T1000 (cell line): ENCODE measurements around the gene SUPT3H.

Experiments
- DNase-seq: peaks from one replicate; lab custom pipeline; 2025; ENCODE audit warnings: mixed read lengths; lab: John Stamatoyannopoulos, UW

SUPT3H gene

DNA sequence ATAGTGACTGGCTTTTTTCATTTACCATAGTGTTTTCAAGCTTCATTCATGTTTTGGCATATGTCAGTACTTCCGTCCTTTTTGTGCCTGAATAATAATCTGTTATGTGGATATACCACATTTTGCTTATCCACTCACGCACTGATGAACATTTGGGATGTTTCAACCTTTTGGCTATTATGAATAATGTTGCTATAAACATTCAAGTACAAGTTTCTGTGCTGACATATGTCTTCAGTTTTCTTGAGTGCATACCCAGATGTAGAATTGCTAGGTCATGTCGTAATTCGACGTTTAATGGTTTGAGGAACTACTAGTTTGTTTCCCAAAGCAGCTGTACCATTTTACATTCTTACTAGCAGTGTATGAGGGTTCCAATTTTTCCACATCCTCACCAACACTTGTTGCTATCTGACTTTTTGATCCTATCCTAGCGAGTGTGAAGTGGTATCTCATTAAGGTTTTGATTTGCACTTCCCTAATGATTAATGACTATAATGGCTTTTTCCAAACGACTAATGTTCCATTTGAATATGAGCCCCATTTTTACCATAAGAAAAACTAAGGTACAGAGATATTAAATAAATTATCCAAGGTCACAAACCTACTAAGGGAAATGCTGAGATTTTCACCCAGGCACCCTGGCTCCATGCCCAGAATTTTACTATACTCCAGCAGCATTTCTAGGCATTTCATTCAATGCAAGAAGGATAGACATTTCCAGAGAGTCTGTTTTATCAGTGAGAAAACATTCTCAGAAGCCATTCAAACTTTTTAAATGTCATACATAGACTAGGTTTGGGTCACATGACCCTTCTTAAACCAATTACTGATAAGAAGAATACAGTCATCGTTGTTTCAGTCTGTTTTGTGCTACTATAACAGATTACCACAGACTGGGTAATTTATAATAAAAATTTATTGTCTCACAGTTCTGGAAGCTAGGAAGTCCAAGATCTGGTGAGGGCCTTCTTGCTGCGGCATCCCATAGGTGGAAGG lies 120.7 kb downstream of the SUPT3H start:
- DNase-seq, result no peak

DNA sequence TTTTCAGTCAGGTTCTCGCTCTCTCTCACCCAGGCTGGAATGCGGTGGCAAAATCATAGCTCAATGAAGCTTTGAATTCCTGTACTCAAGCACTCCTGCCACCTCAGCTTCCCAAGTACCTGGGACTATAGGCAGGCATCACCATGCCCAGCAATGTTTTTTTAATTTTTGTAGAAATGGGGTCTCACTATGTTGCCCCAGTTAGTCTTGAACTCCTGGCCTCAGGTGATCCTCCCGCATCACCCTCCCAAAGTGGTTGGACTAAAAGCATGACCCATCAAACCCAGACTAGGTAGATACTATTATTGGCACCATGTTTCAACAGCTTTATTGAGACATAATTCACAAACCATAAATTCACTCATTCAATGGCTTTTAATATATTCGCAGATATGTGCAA lies 122.3 kb downstream of the SUPT3H start:
- no peak for DNase-seq

DNA sequence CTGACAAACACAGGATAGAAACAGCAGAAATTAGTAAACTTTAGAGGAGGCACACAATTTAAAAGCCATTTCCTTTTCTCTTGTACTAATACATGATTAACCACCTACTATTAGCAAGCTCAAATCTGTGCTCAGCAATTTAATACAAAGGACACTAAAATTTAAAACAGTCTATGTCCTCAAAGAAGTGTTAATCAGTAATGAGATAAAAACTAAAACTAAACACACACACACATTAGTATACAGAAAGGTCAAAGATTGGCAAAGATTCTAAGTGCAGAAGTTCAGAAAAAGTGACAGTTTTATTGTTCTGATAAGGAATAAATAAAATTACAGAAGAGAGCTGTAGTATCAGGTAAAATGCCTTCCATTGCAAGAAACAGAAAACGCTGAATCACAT lies 123.5 kb downstream of the SUPT3H start:
- no peak for DNase-seq

DNA sequence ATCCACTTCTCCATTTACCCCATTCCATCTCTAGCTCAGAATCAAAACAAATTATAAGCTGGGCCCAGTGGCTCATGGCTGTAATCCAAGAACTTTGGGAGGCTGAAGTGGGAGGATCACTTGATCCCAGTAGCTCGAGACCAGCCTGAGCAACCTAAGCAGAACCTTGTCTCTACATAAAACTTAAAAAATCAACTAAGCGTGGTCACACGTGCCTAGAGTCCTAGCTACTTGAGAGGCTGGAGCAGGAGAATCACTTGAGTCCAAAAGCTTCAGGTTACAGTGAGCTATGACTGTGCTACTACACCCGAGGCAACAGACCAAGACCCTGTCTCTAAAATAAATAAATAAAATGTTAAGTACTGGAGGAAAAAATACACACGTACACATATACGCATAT lies 124.3 kb downstream of the SUPT3H start:
- DNase-seq, result no peak

DNA sequence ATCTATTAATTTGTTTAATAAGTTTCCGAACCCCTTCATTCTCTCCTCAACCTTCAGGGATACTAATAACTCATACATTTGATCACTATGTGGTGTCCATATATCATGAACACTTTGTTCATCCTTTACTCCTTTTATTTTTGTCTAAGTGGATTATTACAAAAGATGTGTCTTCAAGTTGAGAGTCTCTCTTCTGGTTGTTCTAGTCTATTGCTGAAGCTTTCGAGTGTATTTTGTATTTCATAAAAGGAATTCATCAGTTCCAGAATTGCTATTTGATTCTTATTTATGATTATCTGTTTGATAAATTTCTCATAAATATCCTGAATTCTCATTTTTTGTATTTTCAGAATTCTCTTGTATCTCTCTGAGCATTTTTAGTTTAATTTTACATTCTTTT lies 146.1 kb downstream of the SUPT3H start:
- DNase-seq, result no peak

DNA sequence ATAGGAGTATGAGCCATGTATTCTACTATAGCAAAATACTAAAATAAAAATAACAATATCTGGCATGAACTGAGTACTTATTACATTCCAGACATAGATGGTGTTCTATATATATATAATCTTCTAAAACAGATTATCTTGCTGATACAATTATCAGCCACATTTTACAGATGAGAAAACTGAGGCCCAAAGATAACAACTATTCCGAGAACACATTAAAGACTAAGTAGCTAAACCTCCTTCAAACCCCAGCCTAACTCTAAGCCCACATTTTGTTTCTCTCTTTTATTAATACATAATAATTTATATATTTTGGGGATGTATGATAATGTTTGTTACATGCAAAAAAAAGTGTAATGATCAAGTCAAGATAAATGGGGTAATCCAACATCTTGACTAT lies 148.3 kb downstream of the SUPT3H start:
- DNase-seq, result no peak

DNA sequence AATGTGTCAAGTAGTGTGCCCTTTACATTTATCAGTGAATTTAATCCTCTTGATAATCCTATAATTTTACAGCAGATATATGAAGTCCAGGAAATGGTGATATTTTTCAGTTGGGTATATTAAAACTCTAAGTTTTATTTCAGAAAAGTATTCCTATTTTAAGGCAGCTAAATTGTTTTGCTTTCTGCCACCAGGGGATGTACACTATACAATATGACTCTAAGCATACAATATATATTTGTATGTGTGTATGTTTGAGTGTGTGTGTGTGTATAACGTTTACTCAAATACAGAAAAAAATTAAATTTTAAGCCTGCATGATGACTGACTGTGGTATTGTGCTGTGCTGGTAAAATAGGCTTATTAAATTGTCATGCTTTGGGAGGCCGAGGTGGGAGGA lies 151.7 kb downstream of the SUPT3H start:
- DNase-seq, result no peak

DNA sequence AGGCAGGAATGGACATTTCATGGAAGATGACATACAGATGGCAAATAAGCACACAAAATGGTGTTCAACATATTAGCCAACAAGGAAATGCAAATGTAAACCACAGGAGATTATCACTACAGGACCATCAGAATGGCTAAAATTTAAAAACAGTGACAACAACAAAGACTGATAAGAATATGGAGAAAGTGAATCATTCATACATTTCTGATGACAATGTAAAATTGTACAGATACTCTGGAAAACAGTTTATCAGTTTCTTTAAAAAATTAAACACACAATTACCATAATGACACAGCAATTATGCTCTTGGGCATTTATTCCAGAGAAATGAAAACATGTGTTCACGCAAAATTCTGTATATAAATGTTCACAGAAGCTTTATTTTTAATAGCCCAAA lies 155.4 kb downstream of the SUPT3H start:
- no peak for DNase-seq

DNA sequence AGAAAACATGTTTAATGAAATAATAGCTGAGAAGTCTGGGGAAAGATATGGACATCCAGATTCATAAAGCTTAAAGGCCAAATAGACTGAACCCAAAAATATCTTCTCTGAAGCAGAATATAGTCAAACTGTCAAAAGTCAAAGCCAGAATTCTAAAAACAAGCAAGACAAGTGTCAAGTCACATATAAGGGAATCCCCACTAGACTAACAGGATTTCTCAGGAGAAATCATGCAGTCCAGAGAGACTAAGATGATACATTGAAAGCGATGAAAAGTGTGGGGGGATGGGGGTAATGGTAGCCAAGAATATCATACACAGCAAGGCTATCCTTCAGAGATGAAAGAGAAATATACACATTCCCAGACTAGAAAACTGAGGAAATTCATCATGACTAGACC lies 162.0 kb downstream of the SUPT3H start:
- no peak for DNase-seq

DNA sequence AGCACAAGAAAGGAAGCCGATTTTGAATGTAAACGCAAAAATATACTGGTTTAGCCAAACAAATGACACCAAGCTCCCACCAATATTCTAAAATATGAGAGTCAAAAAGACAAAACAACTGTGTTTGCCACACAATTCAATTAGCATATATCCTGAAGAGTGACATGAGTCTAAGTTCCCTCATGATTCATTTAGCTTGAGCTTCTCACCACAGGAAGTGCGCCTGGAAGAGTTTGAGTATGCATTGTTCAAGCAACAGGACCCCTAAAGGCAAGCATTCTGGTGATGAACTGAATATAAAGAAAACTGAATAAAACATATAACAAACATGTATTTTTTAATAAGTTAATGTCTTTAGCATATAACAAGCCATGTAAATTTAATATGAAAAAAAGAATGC lies 164.8 kb downstream of the SUPT3H start:
- no peak for DNase-seq

DNA sequence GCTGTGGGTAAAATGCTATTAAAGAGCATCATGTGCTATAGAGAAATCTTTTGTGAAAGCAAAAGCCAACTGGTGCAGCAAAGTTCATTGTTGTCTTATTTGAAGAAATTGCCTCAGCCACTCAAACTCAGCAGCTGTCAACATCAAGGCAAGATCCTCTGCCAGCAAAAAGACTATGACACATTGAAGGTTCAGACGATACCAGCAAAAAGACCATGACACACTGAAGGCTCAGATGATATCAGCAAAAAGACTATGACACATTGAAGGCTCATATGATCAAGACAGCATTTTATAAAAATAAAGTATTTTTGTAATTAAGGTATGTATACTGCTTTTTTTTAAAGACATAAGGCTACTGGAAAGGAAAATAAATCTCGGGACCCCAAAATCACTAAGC lies 168.0 kb downstream of the SUPT3H start:
- no peak for DNase-seq

DNA sequence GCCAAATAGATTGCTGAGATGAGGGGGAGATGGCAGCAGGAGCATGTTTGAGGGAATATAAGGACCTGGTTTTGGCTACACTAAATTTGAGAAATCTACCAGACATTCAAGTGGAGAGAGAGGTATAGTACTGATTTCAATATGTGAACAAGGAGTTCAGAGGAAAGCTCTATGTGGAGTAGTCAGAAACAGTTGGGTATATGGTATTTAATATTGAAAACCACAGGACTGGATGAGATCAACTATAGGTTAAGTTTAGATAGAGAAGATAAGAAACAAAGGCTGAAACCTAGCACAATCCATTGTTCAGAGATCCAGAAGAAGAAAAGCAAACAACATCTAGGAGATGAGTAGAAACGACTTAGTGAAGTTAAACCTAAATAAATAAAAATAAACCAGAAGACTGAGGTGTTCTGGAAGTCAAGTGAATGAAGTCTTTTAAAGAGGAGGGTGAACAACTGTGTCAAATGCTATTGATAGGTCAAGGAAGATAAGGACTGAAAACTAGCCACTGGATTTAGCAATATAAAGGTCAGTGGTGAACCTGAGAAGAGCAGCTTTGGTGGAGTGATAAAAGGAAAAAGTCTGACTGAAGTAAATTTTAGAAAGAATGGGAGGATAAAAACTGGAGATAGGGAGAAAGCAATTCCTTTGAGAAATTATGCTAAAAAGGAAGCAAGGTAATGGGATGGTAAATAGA lies 170.8 kb downstream of the SUPT3H start:
- DNase-seq, result no peak

DNA sequence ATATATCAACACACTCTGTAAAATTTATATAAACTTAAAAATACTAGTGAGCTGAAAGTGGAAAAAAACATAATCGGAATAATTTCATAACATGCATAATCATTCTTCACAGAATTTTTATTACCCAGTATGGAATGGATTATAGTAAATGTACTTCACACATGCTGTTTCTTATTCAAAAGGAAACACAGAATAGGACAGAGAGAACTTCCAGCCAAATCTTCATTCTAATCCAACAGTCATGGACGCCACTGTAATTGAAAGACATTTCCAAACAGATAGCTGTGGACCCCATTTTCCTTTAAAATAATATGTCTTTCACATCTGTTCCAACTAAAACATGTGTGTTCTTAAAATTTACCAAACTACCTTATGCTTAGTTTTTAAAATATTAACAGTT lies 176.2 kb downstream of the SUPT3H start:
- no peak for DNase-seq

DNA sequence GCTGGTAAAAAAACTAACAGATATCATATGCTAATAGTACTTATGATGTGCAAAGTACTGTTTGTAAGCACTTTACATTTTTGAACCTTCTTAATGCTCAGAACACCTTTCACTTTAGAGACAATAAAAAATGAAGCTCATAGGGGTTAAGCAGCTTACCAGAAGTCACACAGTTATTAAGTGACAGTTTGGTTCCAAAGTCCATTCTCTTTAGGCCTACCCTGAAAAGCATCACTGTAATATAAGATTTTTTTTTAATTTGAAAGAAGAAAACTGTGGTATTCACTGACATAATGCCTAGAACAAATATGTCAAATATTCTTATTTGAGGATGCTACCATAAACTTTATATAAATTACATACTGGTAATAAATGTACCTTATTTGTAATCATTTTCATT lies 177.2 kb downstream of the SUPT3H start:
- no peak for DNase-seq

DNA sequence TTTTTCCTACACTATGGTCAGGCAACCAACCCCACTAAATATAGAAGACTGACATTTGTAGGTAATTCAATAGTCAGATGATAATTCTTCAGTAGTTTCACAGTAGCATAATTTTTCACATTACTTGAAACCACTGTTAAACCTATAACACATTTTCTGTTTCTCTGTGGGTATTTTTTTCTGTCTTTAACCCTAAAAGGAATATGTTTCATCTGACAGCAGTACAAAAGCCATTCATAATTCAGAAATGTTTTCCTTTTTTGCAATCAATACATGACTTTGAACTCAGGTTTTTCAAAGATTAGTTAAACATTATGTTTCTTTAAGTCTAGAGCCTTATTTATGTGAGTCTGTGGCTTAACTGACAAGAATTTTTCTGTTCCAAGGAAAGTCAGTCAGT lies 178.2 kb downstream of the SUPT3H start:
- DNase-seq, result no peak

DNA sequence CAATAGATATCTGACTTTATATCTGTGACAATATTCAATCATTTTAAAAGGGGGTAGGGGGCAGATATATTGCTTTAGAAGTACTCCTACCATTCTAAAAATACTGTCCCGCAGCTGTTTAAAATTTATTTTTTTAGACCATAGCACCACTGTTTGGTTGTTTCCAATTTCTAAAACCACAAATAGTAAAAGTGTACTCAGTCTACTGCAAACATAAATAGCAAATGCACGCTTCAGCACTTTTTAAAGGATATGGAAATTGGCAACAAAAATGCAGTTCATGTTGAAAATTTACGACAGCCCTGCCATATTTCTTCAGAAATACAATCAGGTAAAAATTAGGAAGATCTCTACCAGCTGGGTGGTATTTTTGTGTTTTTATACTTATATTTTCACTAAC lies 181.6 kb downstream of the SUPT3H start:
- DNase-seq, result no peak

DNA sequence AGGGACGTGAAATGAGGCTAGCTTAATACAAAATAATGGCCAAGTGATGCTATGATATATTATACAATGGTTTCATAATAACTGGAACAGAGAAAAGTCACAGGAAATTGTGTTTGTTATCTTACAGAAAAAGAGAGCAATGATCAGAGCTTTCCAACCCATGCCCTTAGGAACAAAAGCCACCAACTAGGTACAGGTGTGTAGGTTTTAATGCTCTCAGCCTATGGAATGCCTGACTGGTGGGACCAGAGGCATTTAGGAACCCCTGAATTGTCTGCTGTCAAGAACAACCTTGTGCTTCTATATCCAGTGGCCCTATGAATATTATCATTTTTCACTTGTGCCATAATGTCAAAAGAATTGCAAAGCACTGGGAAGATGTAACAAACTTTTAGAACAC lies 182.6 kb downstream of the SUPT3H start:
- no peak for DNase-seq

DNA sequence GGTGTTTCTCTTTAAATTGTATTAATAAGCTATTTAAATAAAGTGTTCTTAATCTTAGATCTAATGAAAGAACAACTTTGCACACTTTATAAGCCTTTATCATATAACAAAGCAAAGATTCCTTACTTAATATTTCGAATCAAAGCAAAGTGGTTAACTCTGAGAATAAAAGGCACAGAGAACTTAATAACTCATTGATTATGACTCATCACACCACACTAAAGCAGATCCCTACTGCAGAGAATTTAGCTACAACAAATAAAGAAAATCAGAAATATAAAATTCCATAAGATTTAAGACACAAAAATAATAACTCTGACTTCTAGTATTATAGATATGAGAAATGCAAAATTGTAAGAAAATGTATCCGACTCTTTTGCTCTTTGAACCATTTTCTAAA lies 185.2 kb downstream of the SUPT3H start:
- DNase-seq, result no peak

DNA sequence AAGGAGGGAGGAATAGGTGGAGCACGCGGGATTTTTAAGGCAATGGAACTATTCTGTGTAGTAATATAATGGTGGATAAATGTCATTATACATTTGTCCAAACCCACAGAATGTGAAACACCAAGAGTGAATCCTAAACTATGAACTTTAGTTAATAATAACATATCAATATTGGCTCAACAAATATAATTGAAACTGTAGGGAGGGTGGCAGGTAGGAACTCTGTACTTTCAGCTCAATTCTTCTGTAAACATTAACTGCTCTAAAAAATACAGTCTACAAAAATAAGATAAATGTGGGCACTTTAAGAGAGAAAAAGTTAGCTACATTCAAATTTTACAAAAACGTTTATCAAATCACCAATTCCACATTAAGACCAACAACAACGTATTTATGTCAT lies 186.3 kb downstream of the SUPT3H start:
- DNase-seq, result no peak

DNA sequence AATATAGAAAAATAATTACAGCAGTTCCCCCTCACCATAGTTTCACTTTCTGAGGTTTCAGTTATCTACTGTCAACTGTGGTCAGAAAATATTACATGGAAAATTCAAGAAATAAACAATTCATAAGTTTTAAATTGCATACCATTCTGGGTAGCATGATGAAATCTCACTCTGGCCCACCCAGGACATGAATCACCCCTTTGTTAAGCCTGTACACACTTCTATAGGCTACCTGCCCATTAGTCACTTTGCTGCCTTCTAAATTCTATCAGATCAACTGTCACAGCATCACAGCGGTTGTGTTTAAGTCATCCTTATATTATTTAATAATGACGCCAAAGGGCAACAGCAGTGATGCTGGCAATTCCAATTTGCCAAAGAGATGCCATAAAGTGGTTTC lies 189.9 kb downstream of the SUPT3H start:
- no peak for DNase-seq

DNA sequence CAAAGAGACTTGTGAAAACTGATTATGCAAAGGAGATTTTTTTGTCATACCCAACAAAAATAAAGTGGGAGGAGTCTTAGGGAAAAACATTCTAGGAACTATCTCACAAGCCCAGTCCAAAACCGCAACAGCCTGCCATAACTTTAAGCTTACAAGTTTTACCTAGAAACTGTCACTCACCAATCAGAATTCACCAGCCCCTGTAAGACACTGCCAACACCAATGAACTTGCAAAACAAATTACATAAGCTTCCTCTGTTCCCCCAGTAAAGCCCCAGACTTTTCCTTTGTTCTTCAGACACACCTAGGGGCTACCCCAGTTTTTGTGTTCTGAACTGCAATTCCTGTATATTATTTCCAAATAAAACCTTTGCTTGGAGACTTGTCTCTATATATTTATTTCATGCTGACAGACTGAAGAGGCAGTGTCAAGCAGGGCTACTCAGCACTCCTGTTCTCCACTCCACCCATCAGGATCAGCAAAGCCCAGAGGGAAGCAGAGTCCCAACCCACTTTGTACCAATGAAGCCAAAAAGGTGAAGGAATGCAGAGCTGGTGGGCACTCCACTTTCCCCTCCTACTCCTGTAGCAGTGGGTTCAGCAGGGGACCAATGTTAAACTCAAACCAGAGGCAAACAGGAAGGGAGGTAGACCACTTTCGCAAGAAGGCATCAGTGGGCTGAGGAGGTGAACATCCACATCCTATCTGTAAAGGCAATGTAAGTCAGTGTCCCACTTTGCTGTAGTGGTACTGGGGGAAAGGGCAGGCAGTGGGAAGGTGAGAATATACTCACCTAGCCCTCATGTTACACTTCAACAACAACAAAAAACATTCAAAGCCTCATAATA lies 192.1 kb downstream of the SUPT3H start:
- no peak for DNase-seq

DNA sequence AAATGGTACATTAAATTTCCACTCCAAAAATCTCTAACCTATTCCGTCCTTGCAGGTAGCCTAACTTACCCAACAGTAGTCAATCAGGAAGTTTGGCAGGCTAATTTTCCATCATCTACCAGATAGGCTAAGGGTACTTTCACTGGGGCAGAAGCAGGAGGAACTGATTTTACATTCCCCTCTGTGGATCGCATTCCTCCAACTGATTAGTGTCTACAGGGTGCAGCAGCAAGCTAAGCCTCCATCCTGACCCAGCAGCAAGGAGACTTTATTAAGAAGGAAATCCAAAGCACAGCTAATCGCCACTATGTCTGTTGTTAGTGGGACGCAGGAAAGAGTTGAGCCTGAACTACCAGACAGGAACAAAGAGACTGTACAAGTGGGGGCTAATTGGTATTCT lies 192.8 kb downstream of the SUPT3H start:
- DNase-seq, result no peak

DNA sequence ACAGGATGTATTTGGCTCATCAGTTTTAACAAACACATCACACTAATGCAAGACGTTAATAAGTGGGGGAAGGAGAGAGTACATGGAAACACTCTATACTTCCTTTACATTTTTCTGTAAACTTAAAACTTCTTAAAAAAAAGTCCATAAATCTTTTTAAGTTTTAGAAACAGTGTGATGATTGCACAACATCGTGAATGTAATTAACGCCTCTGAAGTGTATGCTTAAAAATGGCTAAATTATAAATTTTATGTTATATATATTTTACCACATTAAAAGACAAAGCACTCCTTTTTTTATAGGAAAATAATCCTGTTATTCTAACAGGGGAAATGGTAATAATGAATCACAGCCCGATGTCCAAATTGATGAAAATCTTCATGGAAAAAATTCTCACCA lies 193.7 kb downstream of the SUPT3H start:
- no peak for DNase-seq
